GM21619 (cell line): Measurements from ENCODE around the gene FABP7.

Experiments used
- ATAC-seq: cut with Tn5 transposase; IDR thresholded peaks from one replicate; pipeline ENCODE4 v1.9.1; 2021; ENCODE audit not compliant: unreplicated experiment

FABP7 gene

GRCh38 chr6:122792766-122793165 lies 13.2 kb downstream of the FABP7 start:
- ATAC-seq, result no peak

- ATAC-seq, result no peak
Measured at GRCh38 chr6:122797537-122797936, 18.0 kb downstream of the FABP7 start.

- peak; percentile 90 for ATAC-seq
Measured at GRCh38 chr6:122798099-122798641, 18.7 kb downstream of the FABP7 start.

- no peak for ATAC-seq
Measured at GRCh38 chr6:122799140-122799745, 19.7 kb downstream of the FABP7 start.

- ATAC-seq, result no peak
Measured at GRCh38 chr6:122799916-122800686, 20.6 kb downstream of the FABP7 start.

DNA sequence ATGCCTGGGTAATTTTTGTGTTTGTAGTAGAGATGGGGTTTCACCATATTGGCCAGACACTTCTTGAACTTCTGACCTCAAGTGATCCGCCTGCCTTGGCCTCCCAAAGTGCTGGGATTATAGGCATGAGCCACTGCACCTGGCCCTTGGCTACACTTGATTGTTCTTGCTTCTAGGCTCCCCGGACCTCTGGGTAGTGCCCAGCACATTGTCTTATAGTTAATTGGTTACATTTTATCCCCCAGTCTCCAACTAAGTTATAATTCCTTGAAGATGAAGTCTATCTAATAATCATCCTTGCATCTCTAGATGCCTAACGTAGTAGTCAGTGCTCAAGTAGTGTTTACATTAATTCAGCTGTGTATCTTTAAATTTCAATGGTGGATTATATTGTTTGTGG lies 21.4 kb downstream of the FABP7 start:
- no peak for ATAC-seq

GRCh38 chr6:122801397-122801796 lies 21.9 kb downstream of the FABP7 start:
- ATAC-seq, result no peak

GRCh38 chr6:122803171-122803661 lies 23.7 kb downstream of the FABP7 start:
- no peak for ATAC-seq

DNA sequence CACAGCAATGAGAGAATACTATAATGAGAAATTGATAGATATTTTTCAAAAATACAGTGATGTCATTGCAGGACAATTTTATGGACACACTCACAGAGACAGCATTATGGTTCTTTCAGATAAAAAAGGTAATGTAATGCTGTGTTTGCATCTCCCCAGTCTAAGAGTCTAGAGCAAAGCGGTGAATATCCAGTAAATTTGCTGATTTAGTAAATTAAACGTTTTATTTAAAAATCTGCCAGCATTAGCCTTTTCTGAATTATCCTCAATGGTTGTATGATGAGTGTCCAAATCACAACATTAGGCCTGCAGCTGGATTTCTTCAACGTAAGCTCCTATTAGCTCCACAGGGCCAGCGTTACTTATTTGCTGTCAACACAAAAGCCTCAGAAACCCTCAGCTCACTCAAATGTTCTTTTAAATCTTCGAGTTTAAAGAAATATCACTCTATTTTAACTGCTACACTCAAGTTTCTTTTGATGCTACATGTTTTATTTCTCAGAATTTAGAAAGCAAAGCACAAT lies 25.5 kb downstream of the FABP7 start:
- ATAC-seq, result no peak

DNA sequence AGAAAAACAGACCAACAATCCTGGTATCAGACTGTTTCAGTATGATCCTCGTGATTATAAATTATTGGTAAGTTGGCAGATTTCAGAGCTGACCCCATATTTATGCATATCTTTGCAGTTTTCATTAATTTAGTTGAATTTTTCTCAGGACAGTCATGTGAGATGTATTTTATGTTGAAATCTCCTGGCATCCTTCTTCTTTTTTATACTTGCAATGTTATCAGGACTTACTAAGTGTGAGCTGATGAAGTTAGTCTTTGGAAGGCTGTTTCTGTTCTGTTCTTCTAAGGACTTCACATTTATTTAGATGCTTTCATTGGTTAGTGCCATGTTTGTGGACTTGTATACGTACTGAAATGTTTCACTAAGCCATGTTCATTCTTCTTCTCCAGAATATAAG lies 26.8 kb downstream of the FABP7 start:
- ATAC-seq, result no peak

- no peak for ATAC-seq
Measured at GRCh38 chr6:122808121-122808885, 28.8 kb downstream of the FABP7 start.

GRCh38 chr6:122809001-122809400 lies 29.5 kb downstream of the FABP7 start:
- ATAC-seq, result no peak

- ATAC-seq, result no peak
Measured at GRCh38 chr6:122809691-122810090, 30.2 kb downstream of the FABP7 start.

DNA sequence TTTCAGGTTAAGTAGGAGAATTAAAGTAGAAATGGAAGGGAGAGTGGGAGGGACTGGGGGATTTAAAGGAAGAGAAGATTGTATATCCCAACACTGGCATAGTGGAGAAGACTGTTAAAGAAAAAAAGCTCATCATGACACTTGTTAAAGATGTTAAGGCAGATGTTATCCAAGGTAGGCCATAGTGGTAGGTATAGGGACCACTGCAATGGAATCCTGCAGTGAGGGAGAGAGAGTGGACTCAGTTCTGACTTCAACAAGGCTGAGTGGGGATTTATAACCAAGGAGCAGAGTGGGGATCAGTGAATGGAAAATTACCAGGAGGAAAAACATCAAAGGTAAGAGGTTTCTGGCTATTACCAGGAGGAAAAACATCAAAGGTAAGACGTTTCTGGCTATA lies 30.7 kb downstream of the FABP7 start:
- no peak for ATAC-seq

DNA sequence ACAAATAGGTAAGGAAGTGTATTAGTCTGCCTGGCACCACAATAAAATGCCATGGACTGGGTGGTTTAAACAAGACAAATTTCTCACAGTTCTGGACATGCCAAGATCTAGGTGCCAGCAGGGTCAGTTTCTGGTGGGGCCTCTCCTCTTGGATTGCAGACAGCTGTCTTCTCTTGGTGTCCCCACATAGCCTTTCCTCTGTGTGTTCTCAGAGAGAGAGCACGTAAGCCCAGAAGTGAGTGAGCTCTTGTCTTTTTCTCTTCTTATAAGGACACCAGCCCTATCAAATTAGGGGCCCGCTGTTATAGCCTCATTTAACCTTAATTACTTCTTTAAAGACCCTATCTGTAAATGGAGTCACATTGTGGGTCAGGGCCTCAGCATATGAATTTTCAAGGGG lies 37.8 kb downstream of the FABP7 start:
- no peak for ATAC-seq

GRCh38 chr6:122817766-122818165 lies 38.2 kb downstream of the FABP7 start:
- ATAC-seq, result no peak

- no peak for ATAC-seq
Measured at GRCh38 chr6:122818866-122819265, 39.4 kb downstream of the FABP7 start.

DNA sequence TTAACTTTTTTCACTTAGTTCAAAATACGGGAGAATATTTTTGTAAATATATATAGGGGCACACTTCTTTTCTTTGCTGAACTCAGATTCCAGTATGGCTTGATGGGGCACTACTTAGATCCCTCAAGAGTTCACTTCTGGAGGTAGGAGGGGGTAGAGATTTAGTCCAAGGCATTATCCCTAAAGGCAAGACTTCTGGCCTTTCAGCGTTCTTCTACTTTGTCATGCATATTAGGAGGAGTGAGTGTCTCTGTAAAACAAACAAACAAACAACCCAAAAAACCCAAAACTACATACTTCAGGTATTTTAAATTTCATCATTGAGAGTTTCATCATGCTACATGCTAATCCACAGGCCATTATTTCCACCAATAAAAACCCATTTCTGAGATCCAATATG lies 41.6 kb downstream of the FABP7 start:
- ATAC-seq, result no peak

DNA sequence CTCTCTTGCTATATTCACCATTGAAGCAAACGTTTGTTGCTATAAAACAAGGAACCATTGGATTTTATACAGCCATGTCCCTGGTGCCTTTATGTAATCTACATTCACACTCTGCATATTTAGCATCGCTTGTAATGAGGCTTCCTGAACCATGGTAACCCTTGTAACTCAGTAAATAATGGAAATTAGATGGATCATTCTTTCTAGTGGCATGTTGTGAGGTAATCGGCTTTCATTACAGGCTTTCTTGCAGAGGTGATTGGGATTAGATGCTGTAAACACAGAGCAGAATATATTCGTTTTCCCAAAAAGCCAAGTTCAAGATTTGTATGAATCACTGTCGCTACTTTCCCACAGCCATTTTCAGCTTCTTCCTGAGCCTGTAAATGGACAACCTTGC lies 45.6 kb downstream of the FABP7 start:
- ATAC-seq, result no peak

DNA sequence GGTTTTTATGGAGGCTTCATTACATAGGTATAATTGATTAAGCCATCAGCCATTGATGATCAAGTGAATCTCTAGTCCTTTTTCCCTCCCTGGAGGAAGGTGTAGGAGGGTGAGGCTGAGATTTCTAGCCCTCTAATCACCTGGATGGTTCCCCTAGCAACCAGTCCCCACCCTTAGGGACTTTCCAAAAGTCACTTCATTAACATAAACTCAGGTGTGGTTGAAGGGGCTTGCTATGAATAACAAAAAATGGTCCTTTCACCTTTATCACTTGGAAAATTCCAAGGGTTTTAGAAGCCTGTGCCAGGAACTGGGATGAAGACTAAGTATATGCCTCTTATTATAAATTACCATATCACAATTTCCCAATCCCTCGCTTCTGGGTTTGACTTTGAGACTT lies 49.9 kb downstream of the FABP7 start:
- ATAC-seq, result no peak

DNA sequence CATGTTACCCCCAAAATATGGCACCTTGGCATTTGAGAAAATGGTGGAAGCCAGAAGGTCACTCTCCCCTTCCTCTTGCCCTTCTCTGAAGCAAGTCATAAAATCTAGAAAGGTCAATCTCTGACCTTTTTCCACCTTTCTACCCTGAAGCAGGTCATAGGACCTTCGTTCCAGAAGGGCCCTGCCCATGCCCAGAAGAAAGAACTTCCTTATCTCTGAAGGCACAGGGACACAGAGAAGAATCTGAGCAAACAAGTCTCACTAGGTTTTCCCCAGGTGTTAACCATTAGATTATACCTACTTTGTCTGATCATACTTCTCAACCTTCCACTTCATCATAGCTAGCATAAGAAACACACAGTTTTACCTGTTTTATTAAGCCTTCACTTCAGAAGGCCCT lies 52.0 kb downstream of the FABP7 start:
- no peak for ATAC-seq
